ENCODE measurements around the gene SPATA45. TPM values are rescaled to one million over a fixed set of nuclear protein-coding genes. Genes with fewer than 3 reads are reported as not detected.
A peak's percentile ranks its signal among the peaks of the same experiment; 100 is the strongest.

SPATA45 gene
- total RNA-seq, 1 experiment from 2014 or later = 0.68 TPM

DNA sequence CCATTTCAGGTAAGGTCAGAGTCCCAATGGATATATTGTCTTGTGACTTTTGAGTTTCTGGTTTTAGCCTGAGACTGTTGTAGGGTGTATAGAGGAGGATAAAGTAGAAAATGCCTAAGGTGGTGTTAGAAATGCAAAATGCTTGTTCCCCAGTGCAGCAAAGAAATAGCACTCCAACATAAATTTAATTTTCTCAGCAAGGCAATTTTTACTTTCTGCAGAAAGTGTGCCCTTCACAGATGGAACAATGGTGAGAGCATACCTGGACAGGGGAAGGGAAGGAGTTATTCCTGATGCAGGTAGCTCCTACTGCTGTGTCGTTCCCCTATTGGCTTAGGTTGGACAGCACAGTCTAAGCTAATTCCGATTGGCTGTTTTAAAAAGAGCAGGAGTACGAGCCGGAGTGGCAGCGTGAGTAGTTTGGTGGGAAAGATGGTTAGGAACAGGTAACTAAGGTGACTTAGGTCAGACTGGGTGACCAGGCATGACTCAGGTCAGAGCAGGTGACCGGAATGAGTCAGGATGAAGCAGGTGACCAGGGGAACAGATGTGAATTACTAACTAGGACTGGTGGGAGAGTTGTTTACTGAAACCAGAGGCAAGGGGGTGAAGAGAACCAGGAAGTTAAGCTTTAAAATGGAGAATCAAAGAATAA is 21.5 kb downstream of the SPATA45 start:
- Histone ChIP-seq H3K4me2 (ENCODE audit: insufficient read depth, insufficient read length, low read length) (no peak overlapping the region), H4K91ac (ENCODE audit: insufficient read length, low read depth, low read length) (no peak overlapping the region), H3K9ac (ENCODE audit: extremely low read depth, insufficient read length, low read length) (no peak overlapping the region), H3K27ac (ENCODE audit: insufficient read length, low read depth, low read length) (no peak overlapping the region), H3K79me2 (ENCODE audit: insufficient read depth, low read length) (no peaks in the 10 kb centered on the region), H2BK15ac (ENCODE audit: low read depth, low read length) (no peak overlapping the region), H2AFZ (ENCODE audit: low read length) (no peak overlapping the region), H2BK12ac (ENCODE audit: insufficient read length, low read depth, low read length) (no peak overlapping the region), H3K56ac (ENCODE audit: insufficient read length, low read depth, low read length) (no peak overlapping the region), H3K14ac (ENCODE audit: insufficient read depth, low read length) (no peak overlapping the region), H2BK5ac (ENCODE audit: insufficient read length, low read length) (no peak overlapping the region), H2BK20ac (ENCODE audit: low read depth, low read length, poor library complexity, severe bottlenecking) (no peak overlapping the region), H2AK5ac (ENCODE audit: insufficient read length, low read length) (no peak overlapping the region), H3K18ac (ENCODE audit: insufficient read length, low read depth, low read length) (no peak overlapping the region), H3K4ac (ENCODE audit: low read depth, low read length) (no peak overlapping the region), H4K20me1 (ENCODE audit: control insufficient read depth, insufficient read depth, insufficient read length) (no peaks in the 10 kb centered on the region), H3K23me2 (ENCODE audit: insufficient read length, low read depth, low read length, poor library complexity, severe bottlenecking) (no peaks in the 10 kb centered on the region), H3K4me1 (ENCODE audit: insufficient read depth, low read length) (no peaks in the 10 kb centered on the region; the same call in 1 of the 2 replicates), H4K5ac (ENCODE audit: insufficient read length, low read depth, low read length) (no peak overlapping the region), H3K79me1 (ENCODE audit: insufficient read depth, low read depth, low read length, poor library complexity, severe bottlenecking) (no peaks in the 10 kb centered on the region), H3T11ph (ENCODE audit: low read length) (no peak overlapping the region), H3K9me3 (ENCODE audit: control insufficient read depth, low read depth, low read length) (peaks cover 10% of the 10 kb centered on the region), H3K23ac (ENCODE audit: insufficient read length, low read depth, low read length) (no peak overlapping the region), H2BK120ac (ENCODE audit: low read depth, low read length, poor library complexity, severe bottlenecking) (no peak overlapping the region), H3K27me3 (ENCODE audit: insufficient read depth, low read length) (no peaks in the 10 kb centered on the region), H4K8ac (replicated peaks; ENCODE audit: insufficient read length, low read depth, low read length) (no peak overlapping the region)
- Mint-ChIP-seq H3K9me3 (peaks cover 20 to 30% of the 10 kb centered on the region in 2 experiments), H3K36me3 (ENCODE audit: insufficient read depth in 1 of 3, low read depth in 3 of 3) (peaks cover 17 to 26% (median 18%) of the 10 kb centered on the region in 3 experiments), H3K4me3 (no peak overlapping the region), H3K27me3 (ENCODE audit: low read depth) (no peaks in the 10 kb centered on the region; the same call in none of the 2 replicates), H3K27ac (no peak overlapping the region; a peak in 1 of 7 replicates), H3K4me1 (peaks cover 6 to 9% of the 10 kb centered on the region in 2 experiments; a peak in 3 of 4 replicates)
- WGBS (ENCODE audit: extremely low coverage, insufficient read length, low lambda C conversion rate) = no CpG with 5 or more reads among the region's 6 CpGs
- peak; percentile 47 for DNase-seq
- TF ChIP-seq, protein P1, sequence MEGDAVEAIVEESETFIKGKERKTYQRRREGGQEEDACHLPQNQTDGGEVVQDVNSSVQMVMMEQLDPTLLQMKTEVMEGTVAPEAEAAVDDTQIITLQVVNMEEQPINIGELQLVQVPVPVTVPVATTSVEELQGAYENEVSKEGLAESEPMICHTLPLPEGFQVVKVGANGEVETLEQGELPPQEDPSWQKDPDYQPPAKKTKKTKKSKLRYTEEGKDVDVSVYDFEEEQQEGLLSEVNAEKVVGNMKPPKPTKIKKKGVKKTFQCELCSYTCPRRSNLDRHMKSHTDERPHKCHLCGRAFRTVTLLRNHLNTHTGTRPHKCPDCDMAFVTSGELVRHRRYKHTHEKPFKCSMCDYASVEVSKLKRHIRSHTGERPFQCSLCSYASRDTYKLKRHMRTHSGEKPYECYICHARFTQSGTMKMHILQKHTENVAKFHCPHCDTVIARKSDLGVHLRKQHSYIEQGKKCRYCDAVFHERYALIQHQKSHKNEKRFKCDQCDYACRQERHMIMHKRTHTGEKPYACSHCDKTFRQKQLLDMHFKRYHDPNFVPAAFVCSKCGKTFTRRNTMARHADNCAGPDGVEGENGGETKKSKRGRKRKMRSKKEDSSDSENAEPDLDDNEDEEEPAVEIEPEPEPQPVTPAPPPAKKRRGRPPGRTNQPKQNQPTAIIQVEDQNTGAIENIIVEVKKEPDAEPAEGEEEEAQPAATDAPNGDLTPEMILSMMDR (conservative IDR thresholded peaks at IDR 0.05) = no peak
